GM19023 (cell line): ENCODE results near the gene N4BP2.

ENCODE experiments used
- ATAC-seq: cut with Tn5 transposase; IDR thresholded peaks from one replicate; pipeline ENCODE4 v1.9.1; 2021; ENCODE audit warnings: mild to moderate bottlenecking, moderate library complexity; ENCODE audit not compliant: unreplicated experiment

Gene N4BP2

GRCh38 chr4:40149960-40150385 is 93.3 kb downstream of the N4BP2 start:
- ATAC-seq, result no peak

DNA sequence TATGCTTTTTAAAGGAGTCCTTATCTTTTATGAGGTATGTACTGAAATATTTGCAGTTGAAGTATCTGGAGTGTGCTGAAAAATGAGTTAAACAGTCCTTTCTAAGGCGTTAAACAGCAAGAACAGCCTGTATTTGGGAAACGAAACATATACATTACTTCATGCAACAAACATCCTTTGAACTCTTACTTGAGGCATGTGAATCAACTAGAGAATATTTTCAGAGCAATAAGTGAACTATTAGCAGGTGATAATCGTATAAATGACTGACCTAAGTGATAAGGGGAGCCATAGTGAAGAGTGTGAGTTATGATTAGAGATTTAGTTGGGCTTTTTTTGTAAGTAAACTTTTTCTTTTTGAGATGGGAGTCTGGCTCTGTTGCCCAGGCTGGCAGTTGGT is 94.3 kb downstream of the N4BP2 start:
- no peak for ATAC-seq

DNA sequence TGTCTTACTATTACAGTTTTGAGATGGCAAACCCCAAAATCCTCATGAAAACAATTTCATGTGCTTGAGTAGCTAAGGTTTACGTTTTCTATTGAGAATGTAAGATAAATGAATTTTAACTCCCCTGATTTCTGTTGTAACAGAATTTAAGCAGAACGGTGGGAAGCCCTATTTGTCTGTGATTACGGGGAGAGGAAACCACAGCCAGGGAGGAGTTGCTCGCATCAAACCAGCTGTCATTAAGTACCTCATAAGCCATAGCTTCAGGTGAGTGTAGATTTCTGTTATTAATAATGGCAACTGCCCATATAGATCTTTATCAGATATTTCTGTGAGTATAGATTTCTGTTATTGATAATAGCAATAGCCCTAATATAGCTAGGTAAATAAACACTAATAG is 96.0 kb downstream of the N4BP2 start:
- ATAC-seq, result no peak

DNA sequence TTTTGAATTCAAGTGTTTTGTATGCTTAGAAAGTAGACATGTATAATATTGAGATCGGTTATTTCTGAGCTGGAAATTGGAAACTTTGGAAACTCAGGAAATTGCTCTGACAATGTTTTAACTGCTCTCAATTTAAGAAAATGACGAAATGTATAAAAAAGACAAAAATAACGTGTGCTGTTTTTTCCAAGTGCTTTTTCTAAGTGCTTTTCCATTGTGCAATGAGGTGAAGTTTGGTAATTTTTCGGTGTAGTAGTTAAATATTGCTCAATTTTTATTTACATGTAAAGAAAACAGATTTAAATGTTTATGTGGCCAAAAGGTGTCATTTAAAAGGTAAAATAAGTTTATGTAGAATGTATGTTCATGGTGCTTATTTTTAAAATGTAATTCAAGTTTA is 100.8 kb downstream of the N4BP2 start:
- no peak for ATAC-seq

DNA sequence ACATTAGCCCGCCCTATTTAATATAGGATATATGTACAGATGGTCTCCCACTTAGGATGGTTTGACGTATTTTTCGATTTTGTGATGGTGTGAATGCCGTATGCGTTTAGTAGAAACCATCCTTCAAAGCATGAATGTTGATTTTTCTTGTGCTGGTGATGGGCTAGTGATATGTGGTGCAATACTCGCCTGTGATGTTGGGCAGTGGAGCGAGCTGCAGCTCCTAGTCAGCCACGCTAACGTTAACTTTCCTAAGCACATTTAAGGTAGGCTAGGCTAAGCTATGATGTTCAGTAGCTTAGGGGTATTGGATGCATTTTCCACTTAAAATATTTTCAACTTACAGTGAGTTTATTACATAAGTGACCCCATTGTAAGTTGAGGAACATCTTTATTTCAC is 103.6 kb downstream of the N4BP2 start:
- no peak for ATAC-seq

- ATAC-seq, result no peak
These were observed 107.8 kb downstream of the N4BP2 start for GRCh38 chr4:40164459-40164858.

DNA sequence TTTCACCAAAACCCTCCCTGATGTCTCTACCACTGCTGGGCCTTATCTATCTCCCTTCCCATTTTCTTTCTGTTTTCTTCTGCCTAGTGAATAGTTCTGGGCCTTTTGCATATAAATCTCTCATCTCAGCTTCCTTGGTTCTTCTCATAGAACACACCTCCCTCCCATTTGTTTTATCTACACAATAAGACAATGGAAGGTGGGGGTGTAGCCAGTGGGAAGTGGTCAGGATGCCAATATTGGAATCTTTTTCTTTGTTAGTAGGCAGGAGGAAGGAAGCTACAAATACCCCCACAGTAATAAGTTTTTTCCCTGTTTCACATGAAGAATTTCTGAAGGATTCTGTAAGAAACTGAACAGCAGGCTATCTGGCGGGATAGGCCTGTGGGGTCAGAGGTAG is 109.3 kb downstream of the N4BP2 start:
- no peak for ATAC-seq

DNA sequence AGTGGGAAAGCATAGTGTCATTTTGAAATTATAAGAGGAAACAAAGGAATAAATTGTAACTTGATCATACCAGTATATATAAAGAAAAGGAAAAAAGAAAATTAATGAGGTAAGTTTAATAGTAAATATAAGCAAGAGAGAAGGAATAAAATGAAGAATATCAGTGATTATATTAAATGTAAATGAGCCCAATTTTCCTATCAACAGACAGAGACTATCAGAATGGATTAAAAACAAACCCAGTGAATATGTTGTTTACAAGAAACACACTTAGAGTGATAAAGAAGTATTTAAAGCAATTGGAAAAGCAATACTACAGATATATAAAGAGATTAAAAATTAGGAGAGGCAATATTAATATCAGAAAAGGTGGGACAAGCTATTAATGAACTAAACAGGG is 111.4 kb downstream of the N4BP2 start:
- no peak for ATAC-seq

- no peak for ATAC-seq
These were observed 113.9 kb downstream of the N4BP2 start for GRCh38 chr4:40170588-40170987.

DNA sequence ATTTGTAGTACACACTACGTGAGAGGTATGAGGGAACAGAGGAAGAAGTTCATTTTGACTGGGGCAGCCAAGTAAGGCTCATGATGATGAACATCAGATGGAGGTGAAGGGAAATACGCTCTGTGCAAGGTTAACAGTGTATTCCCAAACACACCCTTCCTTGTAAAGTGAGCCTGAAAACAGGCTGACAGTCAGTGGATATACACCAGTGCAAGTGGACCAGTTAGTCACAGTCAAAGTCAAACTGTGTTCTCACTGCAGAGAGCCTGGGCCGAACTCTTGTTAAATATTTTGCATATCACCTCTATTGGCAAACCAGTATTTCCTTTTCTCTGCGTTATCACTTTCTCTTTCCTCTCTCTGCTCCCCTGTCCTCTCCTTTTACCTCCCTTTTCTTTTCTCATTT is 116.8 kb downstream of the N4BP2 start:
- ATAC-seq, result peak; percentile 75

GRCh38 chr4:40176602-40177001 is 120.0 kb downstream of the N4BP2 start:
- ATAC-seq, result no peak

DNA sequence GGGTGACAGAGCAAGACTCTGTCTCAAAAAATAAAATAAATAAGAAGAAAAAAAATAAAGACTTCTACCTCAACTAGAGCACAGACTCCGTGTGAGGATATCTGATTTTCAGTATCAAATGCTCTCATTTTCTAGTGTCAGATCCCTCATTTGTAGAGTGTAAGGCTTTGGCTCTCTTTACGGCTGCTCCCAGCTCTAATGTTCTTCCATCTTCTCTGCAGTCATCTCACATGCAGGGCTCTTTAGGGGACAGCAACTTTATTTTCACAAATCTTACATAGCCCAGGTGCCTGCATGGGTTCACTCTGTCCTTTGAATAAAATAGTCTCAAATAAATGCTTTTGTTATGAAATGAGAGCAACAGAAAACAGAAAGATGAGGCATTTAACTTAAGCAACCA is 120.9 kb downstream of the N4BP2 start:
- no peak for ATAC-seq

DNA sequence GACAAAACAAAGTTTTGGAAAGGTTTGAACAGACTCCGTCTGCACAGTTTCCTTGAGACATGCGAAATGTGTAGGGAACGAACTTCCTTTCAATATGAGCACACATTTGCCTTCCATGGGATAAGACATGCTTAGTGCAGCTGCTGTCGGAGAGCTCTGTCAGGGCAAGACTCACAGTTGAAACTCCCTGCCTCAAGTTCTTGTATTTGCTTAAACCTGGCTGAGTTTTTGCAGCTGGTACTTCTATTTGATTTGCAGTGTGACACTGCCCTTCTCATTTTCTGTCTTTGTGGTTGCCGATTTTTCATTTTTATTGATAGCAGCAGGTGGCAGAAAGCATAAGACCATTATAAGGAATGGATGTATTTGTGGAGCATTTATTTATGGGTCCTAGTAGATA is 122.0 kb downstream of the N4BP2 start:
- ATAC-seq, result no peak

- no peak for ATAC-seq
These were observed 122.7 kb downstream of the N4BP2 start for GRCh38 chr4:40179360-40179759.

DNA sequence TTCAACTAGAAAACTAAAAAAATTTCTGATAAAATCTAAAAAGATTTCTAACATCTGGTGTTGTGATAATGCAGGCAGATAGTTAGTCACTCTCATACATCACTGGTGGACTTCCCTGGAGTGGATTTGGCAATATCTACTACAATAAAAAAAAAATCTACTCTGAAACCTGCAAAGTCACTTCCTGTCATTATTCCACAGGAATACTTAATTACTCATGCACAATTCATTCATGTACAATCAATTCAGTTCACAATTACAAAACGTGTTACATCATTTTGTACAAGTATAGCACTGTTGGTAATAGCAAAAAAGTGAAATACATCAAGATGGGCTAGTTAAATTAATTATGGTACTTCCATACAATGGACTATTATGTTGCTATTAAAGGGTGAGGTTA is 123.7 kb downstream of the N4BP2 start:
- ATAC-seq, result no peak

DNA sequence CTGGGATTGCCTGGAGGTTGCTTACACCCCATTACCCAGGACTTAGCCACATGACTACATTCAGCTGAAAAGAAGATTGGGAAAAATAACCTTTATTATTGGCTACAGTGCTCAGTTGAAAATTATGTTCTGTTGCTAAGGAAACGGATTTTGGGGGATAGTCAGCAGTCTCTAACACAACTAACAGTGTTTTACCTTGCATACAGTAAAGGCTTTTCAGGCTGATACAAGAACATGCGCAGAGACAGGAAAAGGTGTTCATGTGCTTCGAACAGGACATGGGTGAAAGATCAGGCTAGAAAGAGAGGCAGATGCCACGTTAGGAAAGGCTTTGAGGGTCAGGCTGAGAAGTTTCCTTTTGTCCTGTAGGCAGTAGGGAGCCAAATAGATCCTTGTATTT is 125.4 kb downstream of the N4BP2 start:
- no peak for ATAC-seq

DNA sequence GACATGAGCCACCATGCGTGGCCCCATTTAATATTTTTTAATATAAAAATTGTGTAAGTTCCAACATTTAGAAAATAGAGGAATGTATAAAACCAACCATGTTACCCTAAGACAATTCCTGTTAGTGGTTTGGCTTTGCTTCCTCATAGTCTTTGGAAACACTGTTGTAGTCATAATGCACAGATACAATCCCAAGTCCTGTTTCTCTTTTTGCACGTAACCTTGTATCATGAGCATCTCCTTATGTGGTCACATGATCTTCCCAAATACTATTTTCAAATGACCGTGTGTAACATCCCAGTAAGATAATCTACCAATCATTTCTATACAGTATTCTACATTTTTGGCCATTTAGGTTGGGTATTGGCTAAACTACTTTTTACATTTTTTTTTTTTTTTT is 126.3 kb downstream of the N4BP2 start:
- ATAC-seq, result no peak

DNA sequence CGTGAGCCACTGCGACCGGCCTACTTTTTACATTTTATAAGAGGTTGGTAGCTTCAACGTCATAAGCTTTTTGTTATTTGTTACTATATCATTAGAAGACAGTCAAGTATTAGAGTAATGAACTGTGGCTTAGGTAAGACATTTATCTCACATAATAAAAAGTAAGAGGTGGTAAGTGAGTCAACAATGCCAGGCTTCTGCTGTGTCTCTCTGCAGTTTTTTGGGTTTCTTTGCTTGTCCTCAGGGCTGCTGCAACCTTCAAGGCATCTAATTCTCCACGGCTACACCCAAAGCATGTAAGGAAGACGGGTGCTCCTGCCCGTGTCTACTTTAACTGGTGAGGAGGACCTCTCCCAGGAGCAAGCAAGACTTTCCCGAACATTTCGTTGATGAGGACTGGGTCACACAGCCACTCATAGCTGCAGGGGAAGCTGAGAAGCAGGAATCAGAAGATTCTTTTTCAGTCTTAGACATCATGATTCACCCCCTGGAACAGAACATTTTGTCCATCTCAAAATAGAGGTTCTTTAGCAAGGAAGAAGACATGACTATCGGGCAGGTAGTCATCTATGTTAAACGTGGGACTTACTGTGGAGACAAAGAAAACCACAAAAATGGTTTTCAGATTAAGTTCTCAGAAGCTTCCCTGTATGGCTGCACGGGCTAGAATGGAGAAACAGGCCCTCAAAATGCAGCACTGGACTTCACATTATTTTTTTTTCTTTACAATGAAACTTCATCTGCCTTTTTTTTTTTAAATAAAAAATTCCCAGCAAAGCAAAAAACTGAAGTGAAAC is 127.2 kb downstream of the N4BP2 start:
- ATAC-seq, result no peak

- ATAC-seq, result peak; percentile 46
These were observed 129.4 kb downstream of the N4BP2 start for GRCh38 chr4:40185830-40186664.

- ATAC-seq, result no peak
These were observed 130.0 kb downstream of the N4BP2 start for GRCh38 chr4:40186665-40187014.

GRCh38 chr4:40187386-40187906 is 130.8 kb downstream of the N4BP2 start:
- ATAC-seq, result no peak

DNA sequence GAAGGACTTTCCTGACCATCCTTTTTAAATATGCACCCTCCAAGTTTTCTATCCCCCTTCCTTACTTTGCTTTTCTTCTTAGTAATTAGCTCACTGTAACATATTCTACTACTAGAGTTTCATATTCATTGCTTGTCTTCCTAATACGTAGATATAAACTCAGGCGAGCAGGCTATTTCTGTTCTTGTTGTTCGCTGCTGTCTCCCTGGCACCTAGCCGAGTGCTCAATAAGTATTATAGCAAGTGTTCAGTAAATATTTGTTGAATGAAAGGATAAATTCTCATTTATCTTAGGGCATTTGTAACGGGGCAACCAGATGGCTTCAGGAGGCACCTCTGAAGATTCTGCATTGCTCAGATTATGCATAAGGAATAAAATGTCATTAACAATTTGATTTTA is 133.4 kb downstream of the N4BP2 start:
- ATAC-seq, result no peak
